Choroid plexus epithelial cell (primary cell): Measurements from ENCODE around the gene DMBT1.
A peak's percentile ranks its signal among the peaks of the same experiment; 100 is the strongest.

Experiments used
- DNase-seq: peaks from one replicate; pipeline ENCODE4 v3.0.0-alpha.2; 2010; ENCODE audit warnings: low read depth
- H3K4me3 ChIP-seq: 2 replicates; pipeline ENCODE4 v1.5.1; 2011; ENCODE audit warnings: low read depth, mild to moderate bottlenecking, control low read depth, low read length, moderate library complexity
- TF ChIP-seq, protein P1 (sequence below): conservative IDR thresholded peaks from 2 replicates; pipeline ENCODE4 v1.5.1; 2011; ENCODE audit warnings: low read depth, mild to moderate bottlenecking, control low read depth, inconsistent platforms, low read length, moderate library complexity

Gene DMBT1

DNA sequence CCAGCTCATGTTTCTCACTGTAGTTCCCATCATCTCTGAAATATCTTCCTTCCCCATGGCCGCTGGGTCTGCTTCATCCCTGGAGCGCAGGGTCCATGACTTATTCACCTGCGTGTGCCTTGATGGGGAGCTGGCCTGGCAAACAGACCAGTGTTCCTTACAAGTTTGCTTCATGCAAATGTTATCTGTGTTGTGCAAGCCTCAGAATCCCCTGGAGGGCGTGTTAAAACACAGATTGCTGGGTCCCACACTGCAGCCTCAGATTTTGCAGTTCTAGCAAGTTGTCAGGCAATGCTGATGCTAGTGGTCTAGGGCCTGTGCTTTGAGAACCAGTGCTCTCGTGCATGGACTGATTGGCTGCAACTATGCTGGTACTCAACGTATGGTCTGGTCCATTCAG, 7.2 kb upstream of the DMBT1 start:
- TF ChIP-seq, protein P1, sequence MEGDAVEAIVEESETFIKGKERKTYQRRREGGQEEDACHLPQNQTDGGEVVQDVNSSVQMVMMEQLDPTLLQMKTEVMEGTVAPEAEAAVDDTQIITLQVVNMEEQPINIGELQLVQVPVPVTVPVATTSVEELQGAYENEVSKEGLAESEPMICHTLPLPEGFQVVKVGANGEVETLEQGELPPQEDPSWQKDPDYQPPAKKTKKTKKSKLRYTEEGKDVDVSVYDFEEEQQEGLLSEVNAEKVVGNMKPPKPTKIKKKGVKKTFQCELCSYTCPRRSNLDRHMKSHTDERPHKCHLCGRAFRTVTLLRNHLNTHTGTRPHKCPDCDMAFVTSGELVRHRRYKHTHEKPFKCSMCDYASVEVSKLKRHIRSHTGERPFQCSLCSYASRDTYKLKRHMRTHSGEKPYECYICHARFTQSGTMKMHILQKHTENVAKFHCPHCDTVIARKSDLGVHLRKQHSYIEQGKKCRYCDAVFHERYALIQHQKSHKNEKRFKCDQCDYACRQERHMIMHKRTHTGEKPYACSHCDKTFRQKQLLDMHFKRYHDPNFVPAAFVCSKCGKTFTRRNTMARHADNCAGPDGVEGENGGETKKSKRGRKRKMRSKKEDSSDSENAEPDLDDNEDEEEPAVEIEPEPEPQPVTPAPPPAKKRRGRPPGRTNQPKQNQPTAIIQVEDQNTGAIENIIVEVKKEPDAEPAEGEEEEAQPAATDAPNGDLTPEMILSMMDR, result no peak
- peak; percentile 17 for DNase-seq
- no peak overlapping the region for H3K4me3 ChIP-seq

GRCh38 chr10:122554131-122555036, 6.2 kb upstream of the DMBT1 start:
- no peak overlapping the region for H3K4me3 ChIP-seq
- TF ChIP-seq, protein P1, result no peak
- DNase-seq, result no peak

- TF ChIP-seq, protein P1, result no peak
- no peak for DNase-seq
- no peak overlapping the region for H3K4me3 ChIP-seq
Measured at GRCh38 chr10:122555442-122555841, 5.1 kb upstream of the DMBT1 start.

DNA sequence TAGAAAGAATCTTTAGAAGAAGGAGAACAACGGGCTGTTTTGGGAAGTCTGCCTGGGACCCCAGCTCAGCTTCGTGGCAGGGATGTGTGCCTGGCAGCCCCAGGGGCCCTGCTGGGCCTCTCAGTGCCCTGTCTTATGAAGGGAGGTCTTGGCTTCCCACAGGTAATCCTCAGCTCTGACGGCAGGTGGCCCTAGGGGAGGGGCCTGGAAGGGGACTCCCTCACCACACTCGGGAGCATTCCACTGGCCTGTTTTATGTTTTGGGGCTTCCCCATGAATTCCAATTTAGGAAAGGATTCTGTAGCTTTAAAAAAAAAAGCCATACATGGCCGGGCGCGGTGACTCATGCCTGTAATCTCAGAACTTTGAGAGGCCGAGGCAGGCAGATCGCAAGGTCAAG, 3.0 kb upstream of the DMBT1 start:
- peak; percentile 17 for DNase-seq
- TF ChIP-seq, protein P1, result no peak
- no peak overlapping the region for H3K4me3 ChIP-seq

- DNase-seq, result no peak
- no peak overlapping the region for H3K4me3 ChIP-seq
- TF ChIP-seq, protein P1, result no peak
Measured at GRCh38 chr10:122558452-122558851, 2.1 kb upstream of the DMBT1 start.

- H3K4me3 ChIP-seq, result no peak overlapping the region
- TF ChIP-seq, protein P1, result no peak
- DNase-seq, result no peak
Measured at GRCh38 chr10:122559228-122559627, 1.3 kb upstream of the DMBT1 start.

- no peak overlapping the region for H3K4me3 ChIP-seq
- no peak for DNase-seq
- TF ChIP-seq, protein P1, result no peak
Measured at GRCh38 chr10:122561212-122561611, 658 bp downstream of the DMBT1 start.
